Osteocyte (in vitro differentiated cells): ENCODE measurements around the gene TMEM156. TPM values are rescaled to one million over a fixed set of nuclear protein-coding genes. Genes with fewer than 3 reads are reported as not detected.

Experiments
- DNase-seq: peaks from one replicate; pipeline ENCODE4 v3.0.0; 2021; ENCODE audit warnings: mixed read lengths; ENCODE audit not compliant: unreplicated experiment; ENCODE audit errors: extremely low spot score
- H3K27ac Mint-ChIP-seq: one replicate; pipeline ENCODE4 v1.8.0; 2021; ENCODE audit warnings: mild to moderate bottlenecking, mixed read lengths; ENCODE audit not compliant: unreplicated experiment
- H3K27me3 Mint-ChIP-seq: one replicate; pipeline ENCODE4 v1.8.0; 2021; ENCODE audit warnings: mixed read lengths; ENCODE audit not compliant: unreplicated experiment
- H3K36me3 Mint-ChIP-seq: one replicate; pipeline ENCODE4 v1.8.0; 2021; ENCODE audit warnings: mixed read lengths; ENCODE audit not compliant: unreplicated experiment
- H3K4me1 Mint-ChIP-seq: one replicate; pipeline ENCODE4 v1.8.0; 2021; ENCODE audit warnings: mixed read lengths; ENCODE audit not compliant: unreplicated experiment
- H3K4me3 Mint-ChIP-seq: one replicate; pipeline ENCODE4 v1.8.0; 2021; ENCODE audit warnings: mild to moderate bottlenecking, moderate library complexity, mixed read lengths; ENCODE audit not compliant: unreplicated experiment
- H3K9me3 Mint-ChIP-seq: one replicate; pipeline ENCODE4 v1.8.0; 2021; ENCODE audit warnings: mixed read lengths; ENCODE audit not compliant: unreplicated experiment
- CTCF ChIP-seq: fragments of 200-600 bp; sonication (generic); IDR thresholded peaks from 2 replicates; pipeline ENCODE4 v1.5.0; 2021; ENCODE audit warnings: antibody characterized with exemption, mild to moderate bottlenecking, moderate library complexity
- total RNA-seq: library from RNA; stranded (reverse); gene quantifications from 2 replicates; pipeline ENCODE4 v1.2.1, GENCODE V29; 2021

TMEM156 gene
- total RNA-seq, 1 donor from 2014 or later: not detected

- Mint-ChIP-seq H3K27ac (no peak overlapping the region), H3K4me1 (peaks cover 6% of the 10 kb centered on the region), H3K27me3 (no peaks in the 10 kb centered on the region), H3K9me3 (no peaks in the 10 kb centered on the region), H3K36me3 (peaks cover 56% of the 10 kb centered on the region), H3K4me3 (no peak overlapping the region)
- DNase-seq: no peak
- no peak for TF ChIP-seq CTCF
Measured at GRCh38 chr4:38928974-38929373, 103.2 kb downstream of the TMEM156 start.

- Mint-ChIP-seq H3K27ac (no peak overlapping the region), H3K4me1 (peaks cover 8% of the 10 kb centered on the region), H3K36me3 (peaks cover 57% of the 10 kb centered on the region), H3K4me3 (no peak overlapping the region), H3K9me3 (no peaks in the 10 kb centered on the region), H3K27me3 (no peaks in the 10 kb centered on the region)
- no peak for DNase-seq
- TF ChIP-seq CTCF: no peak
Measured at GRCh38 chr4:38928568-38928967, 103.6 kb downstream of the TMEM156 start.

GRCh38 chr4:38926896-38927295 lies 105.3 kb downstream of the TMEM156 start:
- TF ChIP-seq CTCF: no peak
- Mint-ChIP-seq H3K36me3 (peaks cover 56% of the 10 kb centered on the region), H3K27ac (no peak overlapping the region), H3K27me3 (no peaks in the 10 kb centered on the region), H3K9me3 (no peaks in the 10 kb centered on the region), H3K4me3 (no peak overlapping the region), H3K4me1 (peaks cover 9% of the 10 kb centered on the region)
- DNase-seq: no peak

GRCh38 chr4:38925492-38926413 lies 106.5 kb downstream of the TMEM156 start:
- no peak for DNase-seq
- peaks cover 18% of the 10 kb centered on the region for H3K4me1 Mint-ChIP-seq
- H3K27ac Mint-ChIP-seq: no peak overlapping the region
- H3K27me3 Mint-ChIP-seq: no peaks in the 10 kb centered on the region
- TF ChIP-seq CTCF: no peak
- H3K36me3 Mint-ChIP-seq: peaks cover 52% of the 10 kb centered on the region
- H3K9me3 Mint-ChIP-seq: no peaks in the 10 kb centered on the region
- H3K4me3 Mint-ChIP-seq: no peak overlapping the region

- H3K4me1 Mint-ChIP-seq: peaks cover 32% of the 10 kb centered on the region
- no peak overlapping the region for H3K4me3 Mint-ChIP-seq
- no peak for TF ChIP-seq CTCF
- no peak overlapping the region for H3K27ac Mint-ChIP-seq
- H3K36me3 Mint-ChIP-seq: peaks cover 48% of the 10 kb centered on the region
- no peak for DNase-seq
- no peaks in the 10 kb centered on the region for H3K9me3 Mint-ChIP-seq
- no peaks in the 10 kb centered on the region for H3K27me3 Mint-ChIP-seq
Measured at GRCh38 chr4:38924353-38924752, 107.9 kb downstream of the TMEM156 start.
